Epithelial cell of alveolus of lung (primary cell): ENCODE results near the gene RPL18A. TPM values are rescaled to one million over a fixed set of nuclear protein-coding genes. Genes with fewer than 3 reads are reported as not detected.

Experiments
- total RNA-seq: library from RNA; depleted of rRNA; stranded (reverse); fragments of >200 nt; gene quantifications from 2 replicates; pipeline ENCODE4 v1.2.1, GENCODE V29; 2015

RPL18A gene
- total RNA-seq: 1,641 and 2,790 TPM in 2 replicates

DNA sequence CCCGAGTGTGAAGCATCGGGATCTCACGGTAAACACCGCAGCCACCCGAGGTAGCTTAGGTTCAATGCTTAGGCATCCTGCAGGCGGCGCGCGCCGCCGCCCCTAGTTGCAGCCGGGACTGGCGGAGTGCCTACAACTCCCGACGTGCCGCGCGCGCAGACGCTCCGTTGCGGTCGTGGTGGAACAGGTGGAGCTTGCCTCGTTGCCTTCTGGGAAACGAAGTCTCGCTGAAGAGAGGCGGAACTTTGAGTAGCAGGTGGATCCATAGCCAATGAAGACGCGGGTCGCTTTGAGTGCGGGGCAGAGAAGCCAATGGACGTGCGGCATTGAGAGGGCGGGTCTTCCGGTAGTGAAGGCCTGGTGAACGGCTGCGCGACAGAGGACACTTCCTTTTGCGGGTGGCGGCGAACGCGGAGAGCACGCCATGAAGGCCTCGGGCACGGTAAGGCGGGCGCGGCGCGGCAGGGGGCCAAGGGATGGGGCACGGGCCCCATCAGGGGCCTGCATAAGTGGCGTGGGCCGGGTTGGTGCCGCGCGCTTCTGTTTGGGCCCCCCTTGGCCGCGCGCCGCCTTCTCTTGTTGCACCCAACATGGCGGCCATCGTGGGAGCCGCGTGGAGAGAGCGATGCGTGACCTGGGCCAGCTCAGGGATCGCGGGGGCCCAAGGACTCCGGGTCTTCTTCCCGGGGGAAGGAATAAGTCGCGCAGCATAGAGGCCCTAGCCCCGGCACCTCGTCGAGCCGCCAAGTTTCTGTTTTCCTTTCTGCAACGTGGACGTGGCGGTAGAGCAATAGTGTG is at the start of gene RPL18A:
TSS of gene RPL18A (plus strand) at position 378 of the 798 bp plus-strand sequence. CDS start at position 425, 47 bp downstream.

DNA sequence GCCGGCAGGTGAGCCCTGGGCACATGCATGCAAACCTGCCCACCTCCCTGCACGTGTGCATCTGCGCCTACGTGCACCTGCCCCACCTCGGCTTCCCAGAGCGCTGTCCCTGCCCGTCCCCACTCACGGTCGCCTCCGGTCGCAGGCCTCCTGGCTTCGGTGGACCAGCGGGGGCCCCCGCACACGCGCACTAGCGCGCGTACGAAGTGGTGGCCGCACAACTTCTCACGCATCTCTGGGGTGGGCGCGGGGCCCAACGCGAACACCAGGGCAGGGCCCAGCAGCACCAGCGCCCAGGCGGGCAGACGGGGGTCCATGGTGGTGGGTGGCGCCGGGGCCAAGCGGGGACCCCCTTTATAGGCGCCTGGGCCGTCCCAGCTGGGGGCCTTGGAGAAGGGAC is 38.5 kb upstream of the RPL18A start, which contains the start of gene INSL3:
TSS of gene INSL3 (minus strand) at position 330 of the 400 bp plus-strand sequence. CDS start at position 317, 13 bp downstream.

DNA sequence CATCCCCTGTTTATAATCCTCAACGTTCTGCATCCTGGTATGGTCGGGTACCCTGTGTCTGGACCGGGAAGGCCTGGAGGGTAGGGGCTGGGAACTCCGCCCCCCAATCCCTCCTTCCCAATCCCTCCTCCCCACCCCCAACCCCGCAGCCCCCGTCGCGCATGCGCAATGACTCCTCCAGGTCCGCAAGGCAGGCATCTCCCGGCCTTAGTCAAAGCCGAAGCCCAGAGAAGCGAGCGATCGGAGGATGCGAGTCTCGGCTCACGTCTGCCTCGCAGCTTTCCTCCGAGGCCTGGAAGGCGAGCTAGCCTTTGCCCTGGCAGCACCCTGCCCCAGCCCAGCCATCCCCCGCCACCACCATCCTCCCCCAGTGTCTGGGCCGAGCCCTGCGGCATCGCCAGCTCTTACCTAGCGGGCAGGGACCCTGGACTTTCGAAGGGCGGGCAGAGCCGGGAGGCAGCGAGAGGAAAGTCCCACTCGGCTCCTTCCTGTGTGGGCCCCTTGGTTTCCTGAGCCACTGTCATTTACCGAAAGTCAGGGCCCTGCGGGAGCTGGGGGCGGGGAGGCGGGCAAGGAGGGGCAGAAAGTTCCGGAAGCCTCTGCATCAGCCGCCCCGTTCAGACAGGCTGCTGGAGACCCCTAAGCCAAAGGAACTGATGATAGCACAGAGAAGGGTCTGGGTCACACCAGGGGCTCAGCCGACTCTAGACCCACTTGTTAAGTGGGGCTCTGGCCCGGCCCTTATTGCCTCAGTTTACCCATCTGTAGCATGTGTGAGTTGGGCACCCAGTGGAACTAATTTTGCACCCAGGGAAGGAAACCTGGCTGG is 12.0 kb upstream of the RPL18A start, which contains the start of gene JAK3:
TSS of gene JAK3 (minus strand) at position 445 of the 829 bp plus-strand sequence. CDS start 3,565 bp downstream, outside the sequence.

DNA sequence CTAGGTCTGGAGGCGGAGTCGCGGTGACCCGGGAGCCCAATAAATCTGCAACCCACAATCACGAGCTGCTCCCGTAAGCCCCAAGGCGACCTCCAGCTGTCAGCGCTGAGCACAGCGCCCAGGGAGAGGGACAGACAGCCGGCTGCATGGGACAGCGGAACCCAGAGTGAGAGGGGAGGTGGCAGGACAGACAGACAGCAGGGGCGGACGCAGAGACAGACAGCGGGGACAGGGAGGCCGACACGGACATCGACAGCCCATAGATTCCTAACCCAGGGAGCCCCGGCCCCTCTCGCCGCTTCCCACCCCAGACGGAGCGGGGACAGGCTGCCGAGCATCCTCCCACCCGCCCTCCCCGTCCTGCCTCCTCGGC is 12.2 kb downstream of the RPL18A start, which contains the start of gene SLC5A5:
TSS of gene SLC5A5 (plus strand) at position 68 of the 373 bp plus-strand sequence. CDS start 375 bp downstream, outside the sequence.

Other genes starting within 250 kb of the RPL18A start
- 0.08 and 2.5 TPM in 2 replicates for gene UNC13A, start 171.6 kb upstream of the RPL18A start, total RNA-seq
- 39.2 and 48.3 TPM in 2 replicates for gene MAP1S, start 140.4 kb upstream of the RPL18A start, total RNA-seq
- gene FCHO1, start 108.4 kb upstream of the RPL18A start, total RNA-seq: 3.0 and 4.3 TPM in 2 replicates
- 0.91 TPM in 1 of 2 replicates, not detected in the other for gene B3GNT3, start 64.8 kb upstream of the RPL18A start, total RNA-seq
- gene INSL3, start 38.4 kb upstream of the RPL18A start, total RNA-seq: not detected in 2 replicates
- gene JAK3, start 11.9 kb upstream of the RPL18A start, total RNA-seq: 4.5 and 9.9 TPM in 2 replicates
- gene SLC5A5, start 12.0 kb downstream of the RPL18A start, total RNA-seq: not detected in 2 replicates
- gene CCDC124, start 73.1 kb downstream of the RPL18A start, total RNA-seq: 89.5 and 98.8 TPM in 2 replicates
- 0.13 and 1.8 TPM in 2 replicates for gene KCNN1, start 107.2 kb downstream of the RPL18A start, total RNA-seq
- gene ARRDC2, start 148.3 kb downstream of the RPL18A start, total RNA-seq: 12.9 and 16.9 TPM in 2 replicates
- not detected in 2 replicates for gene IL12RB1, start 227.0 kb downstream of the RPL18A start, total RNA-seq
- gene MAST3, start 237.9 kb downstream of the RPL18A start, total RNA-seq: 3.5 and 5.9 TPM in 2 replicates